ENCODE measurements around the gene GNAL. TPM values are rescaled to one million over a fixed set of nuclear protein-coding genes. Genes with fewer than 3 reads are reported as not detected.

The GNAL gene
- polyA plus RNA-seq, 4 donors: 3.3 to 5.1 (median 4.0) TPM

GRCh38 chr18:11800566-11801334, 111.7 kb downstream of the GNAL start:
- DNase-seq (ENCODE audit: low read depth in 4 of 4, low spot score in 3 of 4): no peak

- DNase-seq (ENCODE audit: low read depth in 4 of 4, low spot score in 3 of 4): no peak
Measured at GRCh38 chr18:11801573-11801972, 112.5 kb downstream of the GNAL start.

- no peak for DNase-seq (ENCODE audit: low read depth in 4 of 4, low spot score in 3 of 4)
Measured at GRCh38 chr18:11802158-11802557, 113.1 kb downstream of the GNAL start.

GRCh38 chr18:11802586-11802985, 113.5 kb downstream of the GNAL start:
- no peak for DNase-seq (ENCODE audit: low read depth in 4 of 4, low spot score in 3 of 4)

- DNase-seq (ENCODE audit: low read depth in 4 of 4, low spot score in 3 of 4): no peak
Measured at GRCh38 chr18:11807233-11807632, 118.2 kb downstream of the GNAL start.

- DNase-seq (ENCODE audit: low read depth in 4 of 4, low spot score in 3 of 4): no peak
Measured at GRCh38 chr18:11808001-11808855, 119.2 kb downstream of the GNAL start.

GRCh38 chr18:11809895-11810294, 120.8 kb downstream of the GNAL start:
- DNase-seq (ENCODE audit: low read depth in 4 of 4, low spot score in 3 of 4): no peak

- no peak for DNase-seq (ENCODE audit: low read depth in 4 of 4, low spot score in 3 of 4)
Measured at GRCh38 chr18:11810379-11810778, 121.3 kb downstream of the GNAL start.

GRCh38 chr18:11811009-11811408, 121.9 kb downstream of the GNAL start:
- DNase-seq (ENCODE audit: low read depth in 4 of 4, low spot score in 3 of 4): no peak

- no peak for DNase-seq (ENCODE audit: low read depth in 4 of 4, low spot score in 3 of 4)
Measured at GRCh38 chr18:11817229-11817628, 128.2 kb downstream of the GNAL start.

- no peak for DNase-seq (ENCODE audit: low read depth in 4 of 4, low spot score in 3 of 4)
Measured at GRCh38 chr18:11818486-11819203, 129.6 kb downstream of the GNAL start.

GRCh38 chr18:11819938-11820337, 130.9 kb downstream of the GNAL start:
- DNase-seq (ENCODE audit: low read depth in 4 of 4, low spot score in 3 of 4): no peak

GRCh38 chr18:11820697-11821096, 131.6 kb downstream of the GNAL start:
- no peak for DNase-seq (ENCODE audit: low read depth in 4 of 4, low spot score in 3 of 4)

GRCh38 chr18:11821208-11821607, 132.1 kb downstream of the GNAL start:
- no peak for DNase-seq (ENCODE audit: low read depth in 4 of 4, low spot score in 3 of 4)

GRCh38 chr18:11821643-11822237, 132.7 kb downstream of the GNAL start:
- DNase-seq (ENCODE audit: low read depth in 4 of 4, low spot score in 3 of 4): no peak

GRCh38 chr18:11823545-11823944, 134.5 kb downstream of the GNAL start:
- DNase-seq (ENCODE audit: low read depth in 4 of 4, low spot score in 3 of 4): no peak

GRCh38 chr18:11826836-11827235, 137.8 kb downstream of the GNAL start:
- no peak for DNase-seq (ENCODE audit: low read depth in 4 of 4, low spot score in 3 of 4)

- no peak for DNase-seq (ENCODE audit: low read depth in 4 of 4, low spot score in 3 of 4)
Measured at GRCh38 chr18:11828786-11829432, 139.8 kb downstream of the GNAL start.

- no peak for DNase-seq (ENCODE audit: low read depth in 4 of 4, low spot score in 3 of 4)
Measured at GRCh38 chr18:11830585-11830984, 141.5 kb downstream of the GNAL start.

- DNase-seq (ENCODE audit: low read depth in 4 of 4, low spot score in 3 of 4): no peak
Measured at GRCh38 chr18:11831921-11832320, 142.9 kb downstream of the GNAL start.

Data from right renal pelvis (tissue), 4 donors.